SIG-M5 (cell line): ENCODE data around the gene IFT43.

Experiments
- DNase-seq: peaks from one replicate; lab custom pipeline; 2025; lab: John Stamatoyannopoulos, UW

IFT43 gene

GRCh38 chr14:75985618-75986438 is at the start of gene IFT43:
IFT43 (plus strand) TSS chr14:75985763; CDS start chr14:75985787, 24 bp downstream.
- DNase-seq, result peak; percentile 15

GRCh38 chr14:75939200-75939599 is 46.4 kb upstream of the IFT43 start:
- no peak for DNase-seq

- DNase-seq, result no peak
Observed at GRCh38 chr14:75941030-75941429, 44.5 kb upstream of the IFT43 start.

- no peak for DNase-seq
Observed at GRCh38 chr14:75944607-75945241, 40.8 kb upstream of the IFT43 start.

- DNase-seq, result no peak
Observed at GRCh38 chr14:75946785-75947184, 38.8 kb upstream of the IFT43 start.

- no peak for DNase-seq
Observed at GRCh38 chr14:75952489-75952888, 33.1 kb upstream of the IFT43 start.

- DNase-seq, result no peak
Observed at GRCh38 chr14:75959031-75959430, 26.5 kb upstream of the IFT43 start.

GRCh38 chr14:75960231-75960630 is 25.3 kb upstream of the IFT43 start:
- no peak for DNase-seq

- DNase-seq, result no peak
Observed at GRCh38 chr14:75961662-75962061, 23.9 kb upstream of the IFT43 start.

- DNase-seq, result no peak
Observed at GRCh38 chr14:75967866-75968265, 17.7 kb upstream of the IFT43 start.

GRCh38 chr14:75968456-75968855 is 17.1 kb upstream of the IFT43 start:
- no peak for DNase-seq

- no peak for DNase-seq
Observed at GRCh38 chr14:75969126-75969525, 16.4 kb upstream of the IFT43 start.

- no peak for DNase-seq
Observed at GRCh38 chr14:75969891-75970290, 15.7 kb upstream of the IFT43 start.

GRCh38 chr14:75970989-75971388 is 14.6 kb upstream of the IFT43 start:
- no peak for DNase-seq

GRCh38 chr14:75971509-75971908 is 14.1 kb upstream of the IFT43 start:
- no peak for DNase-seq

- no peak for DNase-seq
Observed at GRCh38 chr14:75972801-75973421, 12.7 kb upstream of the IFT43 start.

- no peak for DNase-seq
Observed at GRCh38 chr14:75976826-75977581, 8.6 kb upstream of the IFT43 start.

GRCh38 chr14:75977582-75977943 is 8.0 kb upstream of the IFT43 start:
- no peak for DNase-seq

- DNase-seq, result no peak
Observed at GRCh38 chr14:75978249-75978731, 7.3 kb upstream of the IFT43 start.

GRCh38 chr14:75979071-75979571 is 6.4 kb upstream of the IFT43 start:
- no peak for DNase-seq

- no peak for DNase-seq
Observed at GRCh38 chr14:75979648-75980565, 5.7 kb upstream of the IFT43 start.
